HG03439 (cell line): ENCODE results near the gene SLC34A3.
A peak's percentile ranks its signal among the peaks of the same experiment; 100 is the strongest.

Experiments
- ATAC-seq: cut with Tn5 transposase; IDR thresholded peaks from one replicate; pipeline ENCODE4 v1.9.1; 2021; ENCODE audit warnings: mild to moderate bottlenecking, moderate library complexity; ENCODE audit not compliant: unreplicated experiment

Gene SLC34A3

GRCh38 chr9:137275203-137275587 lies 44.5 kb downstream of the SLC34A3 start:
- ATAC-seq: no peak

- ATAC-seq: no peak
Observed at GRCh38 chr9:137275588-137276472, 45.1 kb downstream of the SLC34A3 start.

GRCh38 chr9:137276473-137277328 lies 46.0 kb downstream of the SLC34A3 start:
- no peak for ATAC-seq

- peak; percentile 62 for ATAC-seq
Observed at GRCh38 chr9:137277329-137278041, 46.8 kb downstream of the SLC34A3 start, which contains the start of gene TOR4A. Gene TOR4A, plus strand, starts transcription at chr9:137277726. Its CDS starts 964 bp downstream, at chr9:137278690.

- ATAC-seq: peak; percentile 2
Observed at GRCh38 chr9:137278061-137278701, 47.5 kb downstream of the SLC34A3 start.

- no peak for ATAC-seq
Observed at GRCh38 chr9:137278721-137279711, 48.3 kb downstream of the SLC34A3 start.

- ATAC-seq: no peak
Observed at GRCh38 chr9:137279741-137280473, 49.2 kb downstream of the SLC34A3 start.

GRCh38 chr9:137280474-137281344 lies 50.0 kb downstream of the SLC34A3 start:
- no peak for ATAC-seq

- no peak for ATAC-seq
Observed at GRCh38 chr9:137281345-137282116, 50.8 kb downstream of the SLC34A3 start.
